Hematopoietic multipotent progenitor cell treated with erythropoietin and hydrocortisone succinate and interleukin-3 and kit ligand, for 8 days (in vitro differentiated cells): ENCODE data around the gene NCAM2.

Experiments
- DNase-seq: peaks from one replicate; pipeline ENCODE4 v3.0.0-alpha.2; 2015

Gene NCAM2

DNA sequence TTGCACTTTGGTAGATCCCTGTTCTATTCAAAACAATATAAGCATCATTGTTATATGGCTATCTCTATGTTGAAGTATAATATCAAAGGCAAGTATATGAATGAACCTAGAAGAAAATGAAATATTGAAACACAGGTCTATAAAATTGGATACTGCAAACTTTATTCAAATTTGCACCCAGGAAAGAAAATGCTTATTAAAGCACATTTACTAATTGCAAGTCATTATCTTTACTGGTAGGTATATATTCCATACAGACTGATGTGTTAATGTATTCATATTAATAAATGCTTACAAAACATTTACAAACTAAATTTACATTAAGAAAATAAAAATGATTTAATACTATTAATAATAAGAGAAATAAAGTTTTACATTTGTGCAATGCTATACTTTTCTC lies 469.8 kb downstream of the NCAM2 start:
- no peak for DNase-seq

DNA sequence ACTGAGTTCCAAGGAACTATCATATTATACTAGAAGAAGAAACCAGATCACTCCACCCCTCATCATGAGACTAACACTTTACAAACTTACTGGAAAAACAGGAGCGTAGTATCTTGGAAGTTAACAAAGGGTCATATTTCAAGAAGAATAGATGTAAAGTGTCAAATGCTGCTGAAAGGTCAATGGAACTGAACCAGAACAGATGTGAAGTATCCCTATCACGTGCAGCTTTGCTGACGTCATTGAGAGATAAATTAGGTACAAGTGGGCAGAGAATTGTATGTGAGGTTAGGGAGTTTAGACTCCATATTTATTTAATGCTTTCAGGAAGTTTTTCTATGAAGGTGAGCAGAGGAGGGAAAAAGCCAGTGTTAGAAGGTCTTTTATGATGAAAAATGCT lies 483.0 kb downstream of the NCAM2 start:
- no peak for DNase-seq

- no peak for DNase-seq
Measured at GRCh38 chr21:21508859-21509258, 510.6 kb downstream of the NCAM2 start.

DNA sequence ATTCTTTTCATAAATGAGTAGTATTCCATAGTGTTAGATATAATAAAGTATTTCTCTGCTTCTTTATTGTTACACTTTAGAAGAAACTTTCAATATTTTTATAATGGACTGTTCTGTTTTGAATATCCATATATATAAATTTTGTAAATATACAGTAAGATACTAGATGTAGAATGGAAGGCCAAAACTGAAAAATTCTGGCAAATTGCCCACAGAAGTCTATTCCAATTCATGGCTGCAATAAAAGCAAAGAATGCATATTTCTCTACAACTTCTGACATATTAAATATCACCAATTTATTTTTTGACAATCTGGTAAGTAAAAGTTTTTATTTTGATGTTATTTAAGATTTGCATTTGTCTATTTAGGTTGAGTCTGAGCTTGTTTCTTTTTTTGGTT lies 532.5 kb downstream of the NCAM2 start:
- no peak for DNase-seq

DNA sequence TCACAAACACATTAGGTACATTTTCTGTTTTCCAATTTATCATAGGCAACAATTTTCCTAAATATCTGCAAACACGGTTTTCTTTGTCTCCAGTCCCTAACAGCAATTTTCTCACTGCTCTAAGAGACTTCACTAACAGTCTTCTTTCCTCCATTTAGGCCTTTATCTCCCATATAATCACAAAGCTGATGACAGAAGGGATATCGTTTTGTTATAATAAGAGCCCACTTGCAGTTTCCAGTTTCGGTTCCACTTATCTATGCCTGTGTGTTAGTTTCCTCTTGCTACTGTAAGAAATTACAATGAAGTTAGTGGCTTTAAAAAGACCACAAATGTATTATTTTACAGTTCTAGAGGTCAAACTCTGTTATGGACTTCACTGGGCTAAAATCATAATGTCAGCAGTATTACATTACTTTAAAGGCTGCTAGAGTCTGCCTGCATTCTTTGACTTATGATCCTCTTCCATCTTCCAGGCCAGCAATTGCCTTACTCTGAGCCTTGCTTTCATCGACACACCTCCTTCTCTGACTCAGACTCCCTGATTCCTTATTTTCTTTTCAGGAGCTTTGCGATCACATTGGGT lies 549.3 kb downstream of the NCAM2 start:
- DNase-seq, result no peak

DNA sequence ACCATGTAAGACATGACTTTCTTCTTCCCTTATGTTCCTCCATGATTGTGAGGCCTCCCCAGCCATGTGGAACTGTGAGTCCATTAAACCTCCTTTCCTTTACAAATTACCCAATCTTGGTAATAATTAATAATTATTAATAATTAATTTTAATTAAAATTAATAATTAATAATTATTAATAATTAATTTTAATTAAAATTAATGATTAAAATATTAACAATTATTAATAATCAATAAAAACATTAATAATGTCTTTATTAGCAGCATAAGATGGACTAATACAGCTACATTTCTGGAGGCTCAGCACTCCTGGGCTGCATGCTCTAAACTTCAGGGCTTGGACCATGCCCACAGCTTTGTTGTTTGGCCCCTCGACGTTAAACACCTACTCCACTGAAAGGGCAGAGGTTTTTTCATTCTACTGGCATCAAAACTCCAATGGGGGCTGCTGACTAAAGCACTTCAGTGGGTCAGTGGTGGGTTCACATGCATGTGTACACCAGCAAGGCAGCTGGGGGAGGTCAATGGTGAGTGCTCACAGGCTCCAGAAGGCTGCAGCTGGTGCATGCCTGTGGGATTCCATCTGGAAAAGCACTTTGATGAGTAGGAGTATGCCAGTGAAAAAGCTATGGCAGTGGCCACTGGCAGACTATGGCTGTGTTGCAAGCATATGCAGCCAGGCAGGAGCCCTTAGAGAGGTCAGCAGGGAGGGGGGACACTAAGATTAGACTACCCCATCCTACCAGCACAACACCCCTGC lies 561.3 kb downstream of the NCAM2 start:
- no peak for DNase-seq
